Measurements from ENCODE around the gene OTULINL.

Gene OTULINL

GRCh38 chr5:14594378-14595074 is 12.9 kb downstream of the OTULINL start:
- Histone ChIP-seq H3K9ac (ENCODE audit: low read length) (no peak overlapping the region), H2BK12ac (ENCODE audit: low read length in 2 of 2) (peak overlapping the region; percentile 65 to 85), H2BK15ac (ENCODE audit: low read depth, poor library complexity, severe bottlenecking) (no peak overlapping the region), H3K9me3 (ENCODE audit: control insufficient read depth, low read length) (no peaks in the 10 kb centered on the region), H3K27me3 (ENCODE audit: control insufficient read depth in 1 of 2, insufficient read depth in 1 of 2, low read length in 2 of 2) (peaks cover 4% of the 10 kb centered on the region in 2 experiments), H3K4me2 (ENCODE audit: low read length, poor library complexity, severe bottlenecking) (no peak overlapping the region), H2BK120ac (ENCODE audit: low read depth, low read length) (peak overlapping the region; percentile 71), H3K4me1 (ENCODE audit: control insufficient read depth, insufficient read depth, low read depth, low read length) (no peaks in the 10 kb centered on the region), H2AFZ (ENCODE audit: low read depth, low read length) (peak overlapping the region; percentile 8), H3K36me3 (ENCODE audit: control insufficient read depth in 1 of 2, insufficient read depth in 2 of 2, low read depth in 1 of 2, low read length in 2 of 2) (no peaks in the 10 kb centered on the region), H3K79me1 (replicated peaks; ENCODE audit: low read length, poor library complexity, severe bottlenecking) (no peaks in the 10 kb centered on the region), H4K91ac (ENCODE audit: low read length) (peak overlapping the region; percentile 99), H2AK5ac (ENCODE audit: low read length, severe bottlenecking) (no peak overlapping the region), H2BK5ac (ENCODE audit: low read depth, low read length, poor library complexity, severe bottlenecking) (no peak overlapping the region), H3K18ac (ENCODE audit: low read depth in 1 of 2, low read length in 2 of 2) (peak overlapping the region; percentile 78 to 86), H4K8ac (ENCODE audit: low read length) (peak overlapping the region; percentile 54), H3K27ac (ENCODE audit: low read length, poor library complexity, severe bottlenecking) (no peak overlapping the region), H3K4ac (ENCODE audit: low read depth in 1 of 2, low read length in 2 of 2) (peak overlapping the region in 1 of 2 experiments; percentile 79), H3K14ac (ENCODE audit: low read length in 2 of 2) (no peak overlapping the region), H3K4me3 (ENCODE audit: insufficient read depth in 1 of 2, low read depth in 1 of 2, low read length in 2 of 2) (no peak overlapping the region), H3K23ac (ENCODE audit: low read length in 2 of 2) (no peak overlapping the region)
- DNase-seq, result no peak
- WGBS, result 49% methylated on average over 3 of the region's 4 CpGs

GRCh38 chr5:14595189-14595588 is 13.6 kb downstream of the OTULINL start:
- peaks cover 4% of the 10 kb centered on the region in 2 experiments for H3K27me3 ChIP-seq (ENCODE audit: control insufficient read depth in 1 of 2, insufficient read depth in 1 of 2, low read length in 2 of 2)
- no peak overlapping the region for H3K4ac ChIP-seq (ENCODE audit: low read depth in 1 of 2, low read length in 2 of 2)
- no peaks in the 10 kb centered on the region for H3K4me1 ChIP-seq (ENCODE audit: control insufficient read depth, insufficient read depth, low read depth, low read length)
- no peak overlapping the region for H2BK5ac ChIP-seq (ENCODE audit: low read depth, low read length, poor library complexity, severe bottlenecking)
- peak overlapping the region in 1 of 2 experiments; percentile 61 for H2BK12ac ChIP-seq (ENCODE audit: low read length in 2 of 2)
- H3K36me3 ChIP-seq (ENCODE audit: control insufficient read depth in 1 of 2, insufficient read depth in 2 of 2, low read depth in 1 of 2, low read length in 2 of 2), result no peaks in the 10 kb centered on the region
- no peak overlapping the region for H4K91ac ChIP-seq (ENCODE audit: low read length)
- H2BK120ac ChIP-seq (ENCODE audit: low read depth, low read length), result no peak overlapping the region
- no peak overlapping the region for H3K9ac ChIP-seq (ENCODE audit: low read length)
- no peak overlapping the region for H2BK15ac ChIP-seq (ENCODE audit: low read depth, poor library complexity, severe bottlenecking)
- H2AK5ac ChIP-seq (ENCODE audit: low read length, severe bottlenecking), result no peak overlapping the region
- H3K23ac ChIP-seq (ENCODE audit: low read length in 2 of 2), result no peak overlapping the region
- no peak overlapping the region for H2AFZ ChIP-seq (ENCODE audit: low read depth, low read length)
- no peaks in the 10 kb centered on the region for H3K79me1 ChIP-seq (replicated peaks; ENCODE audit: low read length, poor library complexity, severe bottlenecking)
- H4K8ac ChIP-seq (ENCODE audit: low read length), result peak overlapping the region; percentile 77
- H3K4me2 ChIP-seq (ENCODE audit: low read length, poor library complexity, severe bottlenecking), result no peak overlapping the region
- peak overlapping the region; percentile 13 to 44 for H3K18ac ChIP-seq (ENCODE audit: low read depth in 1 of 2, low read length in 2 of 2)
- no peaks in the 10 kb centered on the region for H3K9me3 ChIP-seq (ENCODE audit: control insufficient read depth, low read length)
- WGBS, result 29% methylated on average over 3 of the region's 3 CpGs
- no peak overlapping the region for H3K27ac ChIP-seq (ENCODE audit: low read length, poor library complexity, severe bottlenecking)
- no peak overlapping the region for H3K14ac ChIP-seq (ENCODE audit: low read length in 2 of 2)
- peak; percentile 93 for DNase-seq
- no peak overlapping the region for H3K4me3 ChIP-seq (ENCODE audit: insufficient read depth in 1 of 2, low read depth in 1 of 2, low read length in 2 of 2)

GRCh38 chr5:14595891-14596290 is 14.3 kb downstream of the OTULINL start:
- peaks cover 4% of the 10 kb centered on the region in 2 experiments for H3K27me3 ChIP-seq (ENCODE audit: control insufficient read depth in 1 of 2, insufficient read depth in 1 of 2, low read length in 2 of 2)
- H2BK120ac ChIP-seq (ENCODE audit: low read depth, low read length), result no peak overlapping the region
- no peak overlapping the region for H3K14ac ChIP-seq (ENCODE audit: low read length in 2 of 2)
- H2AK5ac ChIP-seq (ENCODE audit: low read length, severe bottlenecking), result no peak overlapping the region
- no peak overlapping the region for H4K91ac ChIP-seq (ENCODE audit: low read length)
- no peaks in the 10 kb centered on the region for H3K4me1 ChIP-seq (ENCODE audit: control insufficient read depth, insufficient read depth, low read depth, low read length)
- no peak overlapping the region for H3K18ac ChIP-seq (ENCODE audit: low read depth in 1 of 2, low read length in 2 of 2)
- H3K4me2 ChIP-seq (ENCODE audit: low read length, poor library complexity, severe bottlenecking), result no peak overlapping the region
- H2BK5ac ChIP-seq (ENCODE audit: low read depth, low read length, poor library complexity, severe bottlenecking), result no peak overlapping the region
- H3K4ac ChIP-seq (ENCODE audit: low read depth in 1 of 2, low read length in 2 of 2), result peak overlapping the region in 1 of 2 experiments; percentile 29
- H3K23ac ChIP-seq (ENCODE audit: low read length in 2 of 2), result no peak overlapping the region
- no peak overlapping the region for H3K4me3 ChIP-seq (ENCODE audit: insufficient read depth in 1 of 2, low read depth in 1 of 2, low read length in 2 of 2)
- H4K8ac ChIP-seq (ENCODE audit: low read length), result no peak overlapping the region
- DNase-seq, result peak; percentile 47
- H3K36me3 ChIP-seq (ENCODE audit: control insufficient read depth in 1 of 2, insufficient read depth in 2 of 2, low read depth in 1 of 2, low read length in 2 of 2), result no peaks in the 10 kb centered on the region
- H3K27ac ChIP-seq (ENCODE audit: low read length, poor library complexity, severe bottlenecking), result no peak overlapping the region
- no CpG with 5 or more reads among the region's 1 CpG for WGBS
- H2BK15ac ChIP-seq (ENCODE audit: low read depth, poor library complexity, severe bottlenecking), result no peak overlapping the region
- H2BK12ac ChIP-seq (ENCODE audit: low read length in 2 of 2), result peak overlapping the region in 1 of 2 experiments; percentile 59
- no peaks in the 10 kb centered on the region for H3K79me1 ChIP-seq (replicated peaks; ENCODE audit: low read length, poor library complexity, severe bottlenecking)
- H3K9ac ChIP-seq (ENCODE audit: low read length), result no peak overlapping the region
- H2AFZ ChIP-seq (ENCODE audit: low read depth, low read length), result no peak overlapping the region
- H3K9me3 ChIP-seq (ENCODE audit: control insufficient read depth, low read length), result no peaks in the 10 kb centered on the region

GRCh38 chr5:14597080-14597479 is 15.5 kb downstream of the OTULINL start:
- Histone ChIP-seq H3K4ac (ENCODE audit: low read depth in 1 of 2, low read length in 2 of 2) (no peak overlapping the region), H4K91ac (ENCODE audit: low read length) (no peak overlapping the region), H3K9ac (ENCODE audit: low read length) (no peak overlapping the region), H2AK5ac (ENCODE audit: low read length, severe bottlenecking) (no peak overlapping the region), H3K14ac (ENCODE audit: low read length in 2 of 2) (no peak overlapping the region), H2BK15ac (ENCODE audit: low read depth, poor library complexity, severe bottlenecking) (no peak overlapping the region), H3K27ac (ENCODE audit: low read length, poor library complexity, severe bottlenecking) (no peak overlapping the region), H3K23ac (ENCODE audit: low read length in 2 of 2) (no peak overlapping the region), H2BK120ac (ENCODE audit: low read depth, low read length) (no peak overlapping the region), H3K36me3 (ENCODE audit: control insufficient read depth in 1 of 2, insufficient read depth in 2 of 2, low read depth in 1 of 2, low read length in 2 of 2) (no peaks in the 10 kb centered on the region), H3K9me3 (ENCODE audit: control insufficient read depth, low read length) (no peaks in the 10 kb centered on the region), H3K79me1 (replicated peaks; ENCODE audit: low read length, poor library complexity, severe bottlenecking) (no peaks in the 10 kb centered on the region), H4K8ac (ENCODE audit: low read length) (no peak overlapping the region), H3K4me3 (ENCODE audit: insufficient read depth in 1 of 2, low read depth in 1 of 2, low read length in 2 of 2) (no peak overlapping the region), H3K18ac (ENCODE audit: low read depth in 1 of 2, low read length in 2 of 2) (peak overlapping the region in 1 of 2 experiments; percentile 63), H2BK5ac (ENCODE audit: low read depth, low read length, poor library complexity, severe bottlenecking) (no peak overlapping the region), H3K4me1 (ENCODE audit: control insufficient read depth, insufficient read depth, low read depth, low read length) (no peaks in the 10 kb centered on the region), H3K27me3 (ENCODE audit: control insufficient read depth in 1 of 2, insufficient read depth in 1 of 2, low read length in 2 of 2) (peaks cover 4% of the 10 kb centered on the region in 2 experiments), H2AFZ (ENCODE audit: low read depth, low read length) (no peak overlapping the region), H2BK12ac (ENCODE audit: low read length in 2 of 2) (no peak overlapping the region), H3K4me2 (ENCODE audit: low read length, poor library complexity, severe bottlenecking) (no peak overlapping the region)
- no peak for DNase-seq
- 100% methylated on average over 1 of the region's 1 CpG for WGBS
